ENCODE data around the gene AKIRIN2. TPM values are rescaled to one million over a fixed set of nuclear protein-coding genes. Genes with fewer than 3 reads are reported as not detected.

AKIRIN2 gene
- total RNA-seq, result 11.5 and 12.5 TPM in 2 replicates

GRCh38 chr6:87701676-87702588 lies at the start of gene AKIRIN2:
Gene AKIRIN2 (minus strand): TSS chr6:87702233. CDS start chr6:87701684, 549 bp downstream.

Other genes with a start within 250 kb of the AKIRIN2 start
- 15.7 and 18.4 TPM in 2 replicates for gene SLC35A1, start 229.3 kb downstream of the AKIRIN2 start, total RNA-seq
- 47.3 and 47.6 TPM in 2 replicates for gene RARS2, start 112.2 kb downstream of the AKIRIN2 start, total RNA-seq
- 24.0 and 25.9 TPM in 2 replicates for gene ORC3, start 112.1 kb downstream of the AKIRIN2 start, total RNA-seq